ENCODE measurements around the gene MGME1.

DNA sequence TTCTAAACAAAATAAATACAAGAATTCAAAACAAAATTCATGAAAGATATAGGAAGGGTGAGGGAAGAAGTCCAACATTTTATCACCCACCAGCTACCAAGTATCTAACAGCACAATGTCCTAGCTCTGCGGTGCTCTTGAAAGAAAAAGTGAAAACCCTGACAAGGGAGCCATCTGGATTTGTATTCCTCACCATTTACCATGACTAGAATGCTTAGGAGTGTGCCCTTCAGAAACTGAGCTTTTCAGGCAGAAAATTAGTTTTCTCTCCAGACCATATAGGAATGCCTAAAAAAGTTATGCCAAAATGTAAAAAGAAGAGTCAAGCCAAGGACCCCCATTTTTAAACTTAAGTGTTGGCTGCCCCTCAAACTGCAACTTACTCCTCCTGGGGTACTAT, 4.7 kb upstream of the MGME1 start:
- TF ChIP-seq, protein P1, sequence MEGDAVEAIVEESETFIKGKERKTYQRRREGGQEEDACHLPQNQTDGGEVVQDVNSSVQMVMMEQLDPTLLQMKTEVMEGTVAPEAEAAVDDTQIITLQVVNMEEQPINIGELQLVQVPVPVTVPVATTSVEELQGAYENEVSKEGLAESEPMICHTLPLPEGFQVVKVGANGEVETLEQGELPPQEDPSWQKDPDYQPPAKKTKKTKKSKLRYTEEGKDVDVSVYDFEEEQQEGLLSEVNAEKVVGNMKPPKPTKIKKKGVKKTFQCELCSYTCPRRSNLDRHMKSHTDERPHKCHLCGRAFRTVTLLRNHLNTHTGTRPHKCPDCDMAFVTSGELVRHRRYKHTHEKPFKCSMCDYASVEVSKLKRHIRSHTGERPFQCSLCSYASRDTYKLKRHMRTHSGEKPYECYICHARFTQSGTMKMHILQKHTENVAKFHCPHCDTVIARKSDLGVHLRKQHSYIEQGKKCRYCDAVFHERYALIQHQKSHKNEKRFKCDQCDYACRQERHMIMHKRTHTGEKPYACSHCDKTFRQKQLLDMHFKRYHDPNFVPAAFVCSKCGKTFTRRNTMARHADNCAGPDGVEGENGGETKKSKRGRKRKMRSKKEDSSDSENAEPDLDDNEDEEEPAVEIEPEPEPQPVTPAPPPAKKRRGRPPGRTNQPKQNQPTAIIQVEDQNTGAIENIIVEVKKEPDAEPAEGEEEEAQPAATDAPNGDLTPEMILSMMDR (IDR thresholded peaks at IDR 0.05), result no peak
- no peak for TF ChIP-seq POLR2A (IDR thresholded peaks at IDR 0.05)
